ENCODE results near the gene ZZZ3. TPM values are rescaled to one million over a fixed set of nuclear protein-coding genes. Genes with fewer than 3 reads are reported as not detected.

The ZZZ3 gene
- total RNA-seq: 69.5 and 81.5 TPM in 2 replicates

GRCh38 chr1:77682460-77683159 is at the start of gene ZZZ3:
Gene ZZZ3 (minus strand): TSS chr1:77682658. CDS start chr1:77633354, 49,304 bp downstream.

Other genes with a start within 250 kb of the ZZZ3 start
- 98.8 and 115 TPM in 2 replicates for gene USP33, start 77.2 kb upstream of the ZZZ3 start, total RNA-seq
- 13.2 and 16.7 TPM in 2 replicates for gene MIGA1, start 97.0 kb upstream of the ZZZ3 start, total RNA-seq
- gene NEXN, start 206.0 kb upstream of the ZZZ3 start, total RNA-seq: 1.4 and 2.9 TPM in 2 replicates